ENCODE data around the gene RBM10.
A peak's percentile ranks its signal among the peaks of the same experiment; 100 is the strongest.

Gene RBM10

DNA sequence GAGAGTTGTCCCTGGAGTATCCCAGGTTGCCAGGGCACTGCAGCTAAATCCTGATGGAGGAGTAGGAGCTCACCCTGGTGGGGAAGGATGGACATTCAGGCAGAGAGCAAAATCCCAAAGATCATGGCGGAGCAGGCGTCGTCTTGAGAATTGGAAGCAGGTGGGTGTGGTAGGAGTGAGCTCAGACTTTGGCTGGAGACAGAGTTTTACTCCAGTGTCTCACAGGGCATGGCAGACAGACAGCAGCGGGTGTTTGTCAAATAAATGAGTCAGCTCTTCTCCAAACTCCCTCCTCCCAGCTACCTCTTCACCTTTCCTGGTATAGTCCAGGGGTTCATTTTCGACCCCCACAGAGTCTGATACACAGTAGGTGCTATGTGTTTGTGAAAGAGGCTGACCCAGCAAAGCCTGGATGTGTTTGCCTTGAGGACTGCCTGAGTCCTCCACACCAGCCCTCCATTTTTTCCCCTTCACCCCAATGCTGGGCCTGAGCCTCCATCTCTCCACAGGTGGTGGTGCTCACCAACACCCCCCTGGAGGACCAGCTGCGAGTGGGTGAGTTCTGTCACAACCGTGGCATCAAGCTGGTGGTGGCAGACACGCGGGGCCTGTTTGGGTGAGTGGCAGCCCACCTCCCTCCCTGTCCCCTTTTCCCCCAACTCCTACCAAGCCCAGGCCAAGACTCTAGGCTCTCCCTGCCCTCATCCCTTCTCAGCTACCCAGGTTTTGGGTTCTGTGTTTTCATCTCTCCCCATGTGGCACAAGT, 55.5 kb downstream of the RBM10 start:
- no peak for DNase-seq

GRCh38 chrX:47201345-47201944, 56.4 kb downstream of the RBM10 start:
- no peak for DNase-seq

DNA sequence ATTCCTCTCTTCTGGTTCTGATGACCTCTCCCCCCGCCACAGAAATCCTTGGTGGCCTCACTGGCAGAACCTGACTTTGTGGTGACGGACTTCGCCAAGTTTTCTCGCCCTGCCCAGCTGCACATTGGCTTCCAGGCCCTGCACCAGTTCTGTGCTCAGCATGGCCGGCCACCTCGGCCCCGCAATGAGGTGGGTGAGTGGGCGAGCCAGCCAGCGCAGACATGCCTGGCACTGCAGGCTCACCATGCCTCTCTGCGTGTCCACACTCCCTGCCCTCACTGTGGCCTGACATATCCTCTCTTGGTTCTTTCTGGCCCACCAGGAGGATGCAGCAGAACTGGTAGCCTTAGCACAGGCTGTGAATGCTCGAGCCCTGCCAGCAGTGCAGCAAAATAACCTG, 57.3 kb downstream of the RBM10 start:
- DNase-seq: no peak

- DNase-seq: no peak
Measured at GRCh38 chrX:47202877-47203276, 57.9 kb downstream of the RBM10 start.

GRCh38 chrX:47204970-47205369, 59.9 kb downstream of the RBM10 start:
- DNase-seq: no peak

DNA sequence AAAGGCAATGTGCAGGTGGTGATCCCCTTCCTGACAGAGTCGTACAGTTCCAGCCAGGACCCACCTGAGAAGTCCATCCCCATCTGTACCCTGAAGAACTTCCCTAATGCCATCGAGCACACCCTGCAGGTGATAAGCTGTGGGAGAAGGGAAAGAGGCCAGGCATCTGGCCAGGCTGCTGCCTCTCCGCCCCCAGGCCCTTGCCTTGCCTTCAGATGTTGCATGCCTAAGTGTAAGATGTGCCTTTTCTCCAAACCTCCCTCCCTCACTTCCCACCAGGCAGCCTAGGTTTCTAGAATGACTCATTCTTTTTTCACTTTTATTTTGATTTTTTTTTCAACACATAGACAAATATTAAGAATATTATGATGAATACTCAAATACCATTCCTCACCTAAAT, 61.3 kb downstream of the RBM10 start:
- no peak for DNase-seq

GRCh38 chrX:47208108-47208507, 63.1 kb downstream of the RBM10 start:
- no peak for DNase-seq

DNA sequence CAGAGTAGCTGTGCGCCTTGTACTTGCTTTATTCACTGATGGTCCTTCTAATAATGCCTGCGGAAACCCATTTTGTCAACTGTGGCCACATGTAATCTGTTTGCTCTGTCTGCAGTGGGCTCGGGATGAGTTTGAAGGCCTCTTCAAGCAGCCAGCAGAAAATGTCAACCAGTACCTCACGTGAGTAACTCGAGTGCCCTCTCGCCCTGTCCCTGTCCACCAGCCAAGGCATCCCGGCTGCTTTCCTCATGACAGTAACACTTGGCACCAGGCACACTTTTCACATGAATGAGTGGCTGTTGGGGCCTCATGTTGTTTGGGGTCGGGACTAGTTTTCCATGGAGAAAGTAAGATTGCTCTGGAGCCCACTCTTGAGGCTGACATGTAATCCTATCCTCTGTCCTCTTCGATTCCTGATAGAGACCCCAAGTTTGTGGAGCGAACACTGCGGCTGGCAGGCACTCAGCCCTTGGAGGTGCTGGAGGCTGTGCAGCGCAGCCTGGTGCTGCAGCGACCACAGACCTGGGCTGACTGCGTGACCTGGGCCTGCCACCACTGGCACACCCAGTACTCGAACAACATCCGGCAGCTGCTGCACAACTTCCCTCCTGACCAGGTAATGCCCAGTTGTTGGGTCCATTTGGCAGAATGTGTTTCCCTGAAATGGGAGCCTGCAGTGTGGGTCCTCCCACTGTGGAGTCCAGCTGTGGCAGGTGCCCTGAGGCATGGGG, 64.7 kb downstream of the RBM10 start:
- DNase-seq: no peak

- DNase-seq: no peak
Measured at GRCh38 chrX:47210661-47211425, 65.8 kb downstream of the RBM10 start.

GRCh38 chrX:47212381-47213293, 67.6 kb downstream of the RBM10 start:
- no peak for DNase-seq

- DNase-seq: no peak
Measured at GRCh38 chrX:47214435-47215077, 69.5 kb downstream of the RBM10 start.

DNA sequence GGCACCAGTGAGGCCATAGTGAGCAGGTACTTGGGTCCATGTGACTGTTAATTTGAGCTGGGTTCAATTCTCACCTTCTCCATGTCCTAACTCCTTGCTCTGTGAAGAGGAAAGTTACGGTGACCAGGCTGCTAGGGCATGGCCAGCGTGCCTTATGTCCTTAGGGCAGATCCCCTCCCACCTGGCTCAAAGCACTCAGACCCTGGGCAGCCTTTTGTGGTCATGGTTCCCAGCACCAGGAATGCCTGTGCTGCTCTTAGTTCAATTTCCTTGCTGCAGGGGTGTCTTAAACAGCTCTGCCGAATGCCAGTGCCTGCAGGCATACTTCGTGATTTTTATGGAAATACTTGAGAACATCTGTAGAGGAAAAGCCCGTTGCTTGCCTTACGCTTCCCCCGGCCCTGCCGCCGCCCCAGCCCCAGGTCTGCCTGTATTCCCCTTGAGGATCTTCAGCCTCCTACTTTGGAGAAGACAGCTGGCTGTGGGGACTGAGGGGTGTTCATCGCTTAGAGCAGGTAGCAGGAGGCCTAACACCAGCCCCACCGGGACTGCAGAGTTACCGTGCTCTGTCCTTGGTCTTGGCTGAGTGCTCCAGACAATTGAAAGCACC, 70.4 kb downstream of the RBM10 start:
- no peak for DNase-seq

DNA sequence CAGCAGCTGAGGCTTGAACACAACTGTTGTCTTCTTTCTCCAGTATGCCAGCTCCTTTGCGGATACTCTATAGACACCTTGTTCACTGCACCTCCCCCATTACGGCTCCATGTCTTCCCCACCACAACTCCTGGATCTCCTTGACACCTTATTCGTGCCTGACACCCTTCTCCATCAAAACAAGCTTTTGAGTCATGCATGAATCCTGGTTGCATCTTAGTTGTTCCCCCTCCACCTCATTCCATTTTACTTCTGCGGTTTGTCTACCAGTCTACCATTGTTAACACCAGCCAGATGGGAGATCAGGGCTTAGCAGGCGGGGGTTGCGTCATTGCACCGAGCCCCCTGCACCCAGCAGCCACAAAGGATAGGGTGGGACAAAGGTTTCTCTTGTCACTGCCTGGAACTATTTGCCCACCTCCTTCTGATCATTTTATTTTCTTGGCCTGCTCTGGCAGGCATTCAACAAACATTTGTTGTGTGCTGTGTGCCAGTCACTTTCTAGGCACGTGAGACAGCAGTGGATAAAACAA, 71.4 kb downstream of the RBM10 start:
- no peak for DNase-seq

DNA sequence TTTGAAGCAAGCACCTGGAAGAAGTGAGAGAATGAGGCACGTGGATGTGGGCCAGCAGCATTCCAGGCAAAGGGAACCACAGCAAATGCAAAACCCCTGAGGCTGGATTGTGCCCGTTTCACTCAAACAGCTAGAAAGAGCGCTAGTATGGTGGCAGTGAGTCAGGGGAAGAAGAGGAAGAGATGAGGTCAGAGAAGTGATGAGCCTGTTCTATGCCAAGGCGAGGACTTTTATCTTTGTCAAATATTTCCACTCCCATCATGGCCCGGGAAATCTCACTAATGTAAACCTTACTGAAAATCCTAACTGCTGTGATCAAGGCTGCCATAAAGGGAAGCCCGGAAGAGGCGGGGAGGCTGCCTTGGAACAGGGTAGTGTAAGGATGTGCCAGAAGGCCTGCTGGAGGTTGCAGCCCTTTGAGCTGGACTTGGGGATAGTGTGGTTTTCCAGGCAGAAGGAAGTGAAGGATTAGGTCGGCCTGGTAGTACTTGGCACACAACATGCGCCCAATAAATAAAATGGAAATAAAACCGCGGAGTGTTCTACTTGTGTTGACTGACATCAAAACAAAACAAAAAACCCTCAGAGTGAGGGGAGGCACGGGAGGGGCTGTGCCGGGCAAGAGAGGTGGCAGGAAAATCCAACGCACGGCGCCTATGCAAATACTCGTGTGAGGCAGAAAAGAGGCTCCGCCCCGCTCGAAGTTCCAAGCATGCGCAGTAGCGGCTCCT, 72.3 kb downstream of the RBM10 start:
- DNase-seq: peak in 1 of 2 donors; percentile 26

DNA sequence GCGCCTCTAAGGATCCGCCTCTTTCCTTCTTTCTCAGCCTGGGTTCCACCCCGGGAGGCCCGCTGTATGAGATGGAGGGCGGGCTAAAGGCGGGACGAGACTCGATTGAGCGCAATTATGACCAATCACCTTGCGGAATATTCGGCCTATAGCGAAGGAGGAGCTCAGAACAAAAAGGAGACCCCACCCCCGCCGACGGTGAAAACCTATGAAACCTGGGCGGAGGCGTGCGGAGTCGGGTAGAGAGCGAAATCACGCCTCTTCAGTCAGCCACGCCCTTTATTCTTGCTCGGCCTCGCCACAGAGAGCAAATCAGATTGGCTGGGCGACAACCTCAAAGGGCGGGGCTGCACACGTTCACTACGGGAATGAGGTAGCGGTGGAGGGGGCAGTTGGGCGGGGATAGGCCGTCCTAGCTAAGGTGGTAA, 72.8 kb downstream of the RBM10 start:
- DNase-seq: peak; percentile 98 to 100

DNA sequence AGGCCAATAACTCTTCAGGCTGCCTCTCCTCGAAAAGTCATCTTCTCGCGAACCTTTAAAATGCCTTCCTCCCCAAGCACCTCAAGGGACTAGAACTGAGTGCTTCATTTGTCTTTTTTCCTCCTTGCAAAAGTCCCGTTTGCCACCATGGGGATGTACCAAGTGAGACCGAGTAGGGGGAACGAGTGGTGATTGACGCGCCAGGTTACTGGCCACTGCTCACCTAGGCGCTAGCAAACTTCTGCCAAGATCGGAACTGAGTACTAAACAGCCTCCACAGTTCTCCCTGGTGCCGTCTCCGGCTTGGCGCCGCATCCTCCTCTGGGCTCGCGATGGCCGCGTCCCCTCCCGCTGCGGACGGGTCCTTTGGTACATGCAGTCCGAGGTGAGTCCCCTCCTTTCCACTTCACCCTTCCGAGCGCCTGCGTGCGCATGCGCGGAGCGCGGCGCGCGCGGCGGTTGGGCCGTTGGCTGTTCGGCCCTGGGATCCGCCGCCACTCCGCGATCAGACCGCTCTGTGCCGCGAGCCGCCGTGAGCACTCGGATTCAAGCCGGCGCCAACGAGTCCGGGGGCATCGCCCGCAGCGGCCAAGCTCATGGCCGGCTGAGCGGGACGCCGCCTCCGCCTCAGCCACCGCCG, 73.4 kb downstream of the RBM10 start, which contains the start of gene CDK16:
CDK16 (plus strand) TSS at position 402 of the 640 bp plus-strand sequence. CDS start 4,877 bp downstream, outside the sequence.
- peak; percentile 83 to 90 for DNase-seq

GRCh38 chrX:47218920-47219815, 74.1 kb downstream of the RBM10 start:
- DNase-seq: peak; percentile 60 to 64

DNA sequence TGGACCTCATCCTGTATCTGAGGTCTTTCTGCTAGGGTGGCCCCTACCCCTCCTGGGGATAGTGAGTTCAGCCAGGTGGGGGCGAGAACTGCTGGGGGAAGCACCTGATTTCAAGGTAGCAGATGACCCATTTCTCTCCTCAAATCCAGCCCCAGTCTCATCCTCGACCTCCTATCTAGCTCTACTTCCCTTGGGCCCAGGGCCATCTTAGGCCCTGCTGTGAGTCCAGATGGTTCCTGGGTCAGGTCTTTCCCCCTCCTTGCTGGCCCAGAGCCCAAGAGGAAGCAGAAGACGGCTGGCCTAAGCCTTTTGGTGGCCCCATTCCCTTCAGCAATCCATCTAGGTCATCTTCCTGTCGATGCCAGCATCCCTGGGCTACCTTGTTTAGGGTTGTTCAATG, 76.7 kb downstream of the RBM10 start:
- DNase-seq: no peak

All from CD4-positive, alpha-beta T cell treated with Interleukin-4 for 1 hour (primary cell).